ENCODE results near the gene AGPAT3. TPM values are rescaled to one million over a fixed set of nuclear protein-coding genes. Genes with fewer than 3 reads are reported as not detected.

Gene AGPAT3
- total RNA-seq, 1 donor from 2014 or later = 65.9 TPM

DNA sequence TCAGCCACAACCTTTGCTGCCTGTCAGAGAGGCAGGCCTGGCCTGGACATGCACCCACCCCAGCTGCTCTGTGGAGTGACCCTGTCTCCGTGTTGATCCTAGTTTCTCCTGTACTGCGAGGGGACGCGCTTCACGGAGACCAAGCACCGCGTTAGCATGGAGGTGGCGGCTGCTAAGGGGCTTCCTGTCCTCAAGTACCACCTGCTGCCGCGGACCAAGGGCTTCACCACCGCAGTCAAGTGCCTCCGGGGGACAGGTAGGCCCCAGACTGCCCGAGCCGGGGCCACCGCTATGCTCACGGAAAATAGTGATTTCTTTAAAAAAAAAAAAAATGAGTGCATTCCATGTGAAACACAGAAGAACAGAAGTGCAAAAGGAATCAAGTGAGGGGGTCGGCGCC is 105.5 kb downstream of the AGPAT3 start:
- intact Hi-C loops (cut with DNase I) = no loop called here
- DNase-seq (ENCODE audit: low spot score in 2 of 2) = no peak
- H3K4me1 ChIP-seq = no peaks in the 10 kb centered on the region
- H3K4me3 ChIP-seq = no peak overlapping the region
- peaks cover 37 to 67% of the 10 kb centered on the region in 2 donors for H3K36me3 ChIP-seq
- H3K27ac ChIP-seq = no peak overlapping the region
- TF ChIP-seq CTCF (IDR thresholded peaks at IDR 0.05) = no peak
- no peaks in the 10 kb centered on the region for H3K27me3 ChIP-seq
- H3K9me3 ChIP-seq = no peaks in the 10 kb centered on the region

GRCh38 chr21:43971201-43971991 is 106.4 kb downstream of the AGPAT3 start:
- no peak overlapping the region for H3K27ac ChIP-seq
- no peaks in the 10 kb centered on the region for H3K4me1 ChIP-seq
- no peak overlapping the region for H3K4me3 ChIP-seq
- DNase-seq (ENCODE audit: low spot score in 2 of 2) = no peak
- H3K9me3 ChIP-seq = no peaks in the 10 kb centered on the region
- no peak for TF ChIP-seq CTCF (IDR thresholded peaks at IDR 0.05)
- peaks cover 37 to 67% of the 10 kb centered on the region in 2 donors for H3K36me3 ChIP-seq
- H3K27me3 ChIP-seq = no peaks in the 10 kb centered on the region
- intact Hi-C loops (cut with DNase I) = no loop called here

DNA sequence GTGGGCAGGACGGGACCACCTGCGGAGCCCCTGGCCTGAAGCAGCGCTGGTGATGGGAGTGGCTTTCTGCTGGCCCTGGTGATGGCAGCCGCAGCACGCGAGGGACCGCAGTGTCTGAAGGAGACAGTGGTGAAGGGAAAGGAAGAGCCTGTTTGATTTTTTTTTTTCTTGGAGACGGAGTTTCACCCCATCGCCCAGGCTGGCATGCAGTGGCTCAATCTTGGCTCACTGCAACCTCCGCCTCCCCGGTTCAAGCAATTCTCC is 106.9 kb downstream of the AGPAT3 start:
- no peak for DNase-seq (ENCODE audit: low spot score in 2 of 2)
- intact Hi-C loops (cut with DNase I) = no loop called here
- Histone ChIP-seq H3K27me3 (no peaks in the 10 kb centered on the region), H3K36me3 (peaks cover 37 to 62% of the 10 kb centered on the region in 2 donors), H3K4me3 (no peak overlapping the region), H3K9me3 (no peaks in the 10 kb centered on the region), H3K27ac (no peak overlapping the region), H3K4me1 (no peaks in the 10 kb centered on the region)
- TF ChIP-seq CTCF (IDR thresholded peaks at IDR 0.05) = no peak

- H3K4me1 ChIP-seq = no peaks in the 10 kb centered on the region
- no peak overlapping the region for H3K27ac ChIP-seq
- no peaks in the 10 kb centered on the region for H3K9me3 ChIP-seq
- TF ChIP-seq CTCF (IDR thresholded peaks at IDR 0.05) = no peak
- intact Hi-C loops (cut with DNase I) = no loop called here
- peaks cover 41 to 59% of the 10 kb centered on the region in 2 donors for H3K36me3 ChIP-seq
- H3K27me3 ChIP-seq = no peaks in the 10 kb centered on the region
- no peak for DNase-seq (ENCODE audit: low spot score in 2 of 2)
- no peak overlapping the region for H3K4me3 ChIP-seq
These were observed 108.0 kb downstream of the AGPAT3 start for GRCh38 chr21:43972850-43973633.

DNA sequence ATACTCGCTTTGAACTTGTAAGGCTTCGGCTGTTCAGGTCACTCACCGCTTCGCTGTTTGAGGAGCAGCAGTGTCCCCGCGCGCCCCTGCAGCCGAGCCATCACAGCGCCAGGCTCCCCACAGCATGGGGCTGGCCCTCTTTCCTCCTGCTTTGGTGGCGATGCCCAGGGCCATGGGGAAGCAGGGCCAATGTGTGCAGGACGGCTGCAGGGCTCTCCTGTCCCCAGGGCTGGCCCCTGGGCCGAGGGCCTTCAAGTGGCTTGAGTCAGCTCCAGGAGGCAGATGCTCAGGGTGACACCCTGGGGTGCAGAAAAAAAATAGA is 108.6 kb downstream of the AGPAT3 start:
- no peaks in the 10 kb centered on the region for H3K4me1 ChIP-seq
- H3K27ac ChIP-seq = no peak overlapping the region
- no peak for TF ChIP-seq CTCF (IDR thresholded peaks at IDR 0.05)
- H3K36me3 ChIP-seq = peaks cover 46 to 62% of the 10 kb centered on the region in 2 donors
- H3K27me3 ChIP-seq = no peaks in the 10 kb centered on the region
- H3K9me3 ChIP-seq = no peaks in the 10 kb centered on the region
- intact Hi-C loops (cut with DNase I) = no loop called here
- no peak overlapping the region for H3K4me3 ChIP-seq
- no peak for DNase-seq (ENCODE audit: low spot score in 2 of 2)

All from ascending aorta (tissue), 2 donors.